CD14-positive monocyte (primary cell): ENCODE measurements around the gene CENPP. TPM values are rescaled to one million over a fixed set of nuclear protein-coding genes. Genes with fewer than 3 reads are reported as not detected.

Experiments used
- DNase-seq, 3 donors: peaks; one replicate each; pipeline ENCODE4 v3.0.0-alpha.2; 2011 to 2022
- H2AFZ ChIP-seq: 2 replicates; pipeline ENCODE4 v1.6.0; 2012; ENCODE audit warnings: mild to moderate bottlenecking, low read depth, low read length, inconsistent platforms; ENCODE audit not compliant: insufficient read depth, poor library complexity, severe bottlenecking
- H3K27ac ChIP-seq, 2 donors: 1 replicate in 1 of 2; 2 replicates in 1 of 2; pipeline ENCODE4 v1.5.1; 2012 to 2013; ENCODE audit warnings: low read length in 2 of 2, control low read depth in 1 of 2, inconsistent platforms in 1 of 2, low read depth in 1 of 2, mild to moderate bottlenecking in 1 of 2
- H3K27me3 ChIP-seq, 2 donors: one replicate each; pipeline versions ENCODE4 v1.6.0 to v1.6.1; 2011 to 2013; ENCODE audit warnings: low read length in 2 of 2; ENCODE audit not compliant: control insufficient read depth in 2 of 2, insufficient read depth in 2 of 2
- H3K36me3 ChIP-seq, 2 donors: replicated peaks in 1 of 2; 1 replicate in 1 of 2; 2 replicates in 1 of 2; pipeline versions ENCODE4 v1.5.1 to v1.6.1; 2012 to 2013; ENCODE audit warnings: low read length in 2 of 2, control low read depth in 1 of 2, inconsistent platforms in 1 of 2, mild to moderate bottlenecking in 1 of 2; ENCODE audit not compliant: insufficient read depth in 2 of 2, control insufficient read depth in 1 of 2
- H3K4me1 ChIP-seq, 2 donors: 1 replicate in 1 of 2; 2 replicates in 1 of 2; pipeline versions ENCODE4 v1.5.1 to v1.6.1; 2012 to 2013; ENCODE audit warnings: low read length in 2 of 2, control low read depth in 1 of 2, inconsistent platforms in 1 of 2, mild to moderate bottlenecking in 1 of 2, moderate library complexity in 1 of 2; ENCODE audit not compliant: insufficient read depth in 2 of 2, control insufficient read depth in 1 of 2
- H3K4me2 ChIP-seq: replicated peaks from 2 replicates; pipeline ENCODE3; 2012; ENCODE audit warnings: low read length, moderate library complexity, mild to moderate bottlenecking; ENCODE audit not compliant: poor library complexity, severe bottlenecking; ENCODE audit errors: extremely low read depth
- H3K4me3 ChIP-seq, 3 experiments: fragments of 200-600 bp in 1 of 3; sonication (generic) in 1 of 3; replicated peaks in 1 of 3; 1 replicate in 2 of 3; 2 replicates in 1 of 3; pipeline ENCODE4 v1.5.1; 2011 to 2013; ENCODE audit warnings: low read length in 3 of 3, mild to moderate bottlenecking in 3 of 3, control low read depth in 2 of 3, low read depth in 2 of 3, inconsistent platforms in 1 of 3, moderate library complexity in 1 of 3
- H3K79me2 ChIP-seq: 2 replicates; pipeline ENCODE4 v1.6.0; 2012; ENCODE audit warnings: mild to moderate bottlenecking, control low read depth, inconsistent platforms, low read length, moderate library complexity; ENCODE audit not compliant: insufficient read depth
- H3K9ac ChIP-seq: 2 replicates; pipeline ENCODE4 v1.6.0; 2017; ENCODE audit warnings: low read length, mild to moderate bottlenecking; ENCODE audit not compliant: insufficient read depth, poor library complexity, severe bottlenecking
- H3K9me3 ChIP-seq, 2 donors: replicated peaks in 1 of 2; 1 replicate in 1 of 2; 2 replicates in 1 of 2; pipeline versions ENCODE4 v1.5.1 to v1.6.1; 2012 to 2013; ENCODE audit warnings: low read length in 2 of 2, control low read depth in 1 of 2; ENCODE audit not compliant: control insufficient read depth in 1 of 2, insufficient read depth in 1 of 2
- H4K20me1 ChIP-seq: 2 replicates; pipeline ENCODE4 v1.6.0; 2012; ENCODE audit warnings: mild to moderate bottlenecking, low read length, control low read depth, moderate library complexity; ENCODE audit not compliant: insufficient read depth
- H3K27ac Mint-ChIP-seq, 7 donors: one replicate each; pipeline ENCODE4 v1.8.0; 2020; ENCODE audit warnings: mild to moderate bottlenecking in 7 of 7, mixed read lengths in 7 of 7, moderate library complexity in 6 of 7, inconsistent platforms in 2 of 7
- H3K27me3 Mint-ChIP-seq, 3 donors: one replicate each; pipeline ENCODE4 v1.8.0; 2021 to 2022; ENCODE audit warnings: low read depth in 3 of 3, mild to moderate bottlenecking in 3 of 3, mixed read lengths in 3 of 3, moderate library complexity in 3 of 3, inconsistent platforms in 1 of 3
- H3K36me3 Mint-ChIP-seq, 2 donors: one replicate each; pipeline ENCODE4 v1.8.0; 2020; ENCODE audit warnings: mixed read lengths in 2 of 2, inconsistent platforms in 1 of 2, mild to moderate bottlenecking in 1 of 2
- H3K4me1 Mint-ChIP-seq: one replicate; pipeline ENCODE4 v1.8.0; 2020; ENCODE audit warnings: mild to moderate bottlenecking, mixed read lengths
- H3K4me3 Mint-ChIP-seq, 2 donors: one replicate each; pipeline ENCODE4 v1.8.0; 2020; ENCODE audit warnings: mild to moderate bottlenecking in 2 of 2, mixed read lengths in 2 of 2, moderate library complexity in 1 of 2
- H3K9me3 Mint-ChIP-seq, 7 donors: one replicate each; pipeline ENCODE4 v1.8.0; 2020 to 2022; ENCODE audit warnings: mixed read lengths in 7 of 7, mild to moderate bottlenecking in 6 of 7, moderate library complexity in 6 of 7, inconsistent platforms in 2 of 7
- CTCF ChIP-seq: fragments of 200-600 bp; IDR thresholded peaks from one replicate; pipeline ENCODE4 v1.8.0; 2022; ENCODE audit warnings: antibody characterized with exemption, mild to moderate bottlenecking
- WGBS: methylation state at CpG from one replicate; pipeline ENCODE4 v1.1.5; 2013; ENCODE audit warnings: missing lambda C conversion rate; ENCODE audit not compliant: insufficient coverage; 5-methylcytosine and 5-hydroxymethylcytosine counted together
- intact Hi-C, 2 donors: fragments of 100-400 bp; cut with micrococcal nuclease; formaldehyde crosslinking; loops; one replicate each; pipeline versions ENCODE4 v1.15.0 to v1.15.1; 2023
- polyA plus RNA-seq, 3 donors: library from polyadenylated mRNA; depleted of rRNA in 1 of 3; unstranded in 2 of 3; stranded (reverse) in 1 of 3; fragments of 300-500 nt in 2 of 3; fragments of >200 nt in 1 of 3; fragmentation: Illumina TruSeq in 2 of 3; gene quantifications; 1 replicate in 2 of 3; 2 replicates in 1 of 3; pipeline ENCODE4 v1.2.3, GENCODE V29; 2012 to 2021

CENPP gene
- polyA plus RNA-seq, 3 donors, result 0.50 to 1.1 (median 1.1) TPM

DNA sequence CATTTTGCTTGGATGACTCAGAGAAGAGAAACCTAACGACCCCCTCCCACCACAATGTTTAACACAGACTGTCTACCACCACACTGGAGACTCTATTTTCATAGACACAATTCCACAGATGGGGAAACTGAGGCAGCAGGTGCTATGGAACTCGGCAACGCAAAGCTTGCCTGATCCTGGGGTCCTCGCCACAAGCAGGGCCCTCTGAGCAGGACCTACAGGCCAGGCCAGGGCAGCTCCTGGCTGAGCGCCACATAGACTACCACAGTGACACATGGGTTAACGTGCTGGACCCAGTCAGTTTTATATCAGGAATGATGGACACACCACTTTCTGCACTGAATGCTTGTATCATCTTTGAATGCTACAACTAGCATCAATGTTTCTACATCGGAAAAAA, 332.4 kb downstream of the CENPP start:
- H3K4me3 Mint-ChIP-seq, result no peak overlapping the region

GRCh38 chr9:92658611-92659010, 332.9 kb downstream of the CENPP start:
- DNase-seq, result no peak
- H3K4me2 ChIP-seq, result no peak overlapping the region

More for the DNA sequence above, 332.4 kb downstream of the CENPP start:
- Histone ChIP-seq H3K27ac (no peak overlapping the region), H2AFZ (no peak overlapping the region), H3K4me2 (no peak overlapping the region), H3K9me3 (no peaks in the 10 kb centered on the region), H3K36me3 (peaks cover 43 to 72% of the 10 kb centered on the region in 2 donors), H3K9ac (no peak overlapping the region), H3K4me1 (no peaks in the 10 kb centered on the region), H3K79me2 (peaks cover 38% of the 10 kb centered on the region), H3K27me3 (no peaks in the 10 kb centered on the region), H4K20me1 (peaks cover 38% of the 10 kb centered on the region), H3K4me3 (no peak overlapping the region)
- no peak for TF ChIP-seq CTCF
- H3K27me3 Mint-ChIP-seq, result peaks cover 0 to 2% (median 0%) of the 10 kb centered on the region in 3 donors
- 96% methylated on average over 6 of the region's 7 CpGs for WGBS
- H3K4me1 Mint-ChIP-seq, result peaks cover 2% of the 10 kb centered on the region
- no peak for DNase-seq
- peaks cover 53 to 63% of the 10 kb centered on the region in 2 donors for H3K36me3 Mint-ChIP-seq
- no peak overlapping the region for H3K27ac Mint-ChIP-seq
- no peaks in the 10 kb centered on the region for H3K9me3 Mint-ChIP-seq
- intact Hi-C loops, result no loop called here

More at GRCh38 chr9:92658611-92659010, 332.9 kb downstream of the CENPP start:
- Histone ChIP-seq H3K27me3 (no peaks in the 10 kb centered on the region), H3K79me2 (peaks cover 43% of the 10 kb centered on the region), H3K9ac (no peak overlapping the region), H4K20me1 (peaks cover 41% of the 10 kb centered on the region), H3K27ac (no peak overlapping the region), H2AFZ (no peak overlapping the region), H3K9me3 (no peaks in the 10 kb centered on the region), H3K4me1 (no peaks in the 10 kb centered on the region), H3K36me3 (peaks cover 40 to 72% of the 10 kb centered on the region in 2 donors), H3K4me3 (no peak overlapping the region)
- Mint-ChIP-seq H3K9me3 (no peaks in the 10 kb centered on the region), H3K4me3 (no peak overlapping the region), H3K27me3 (peaks cover 0 to 2% (median 0%) of the 10 kb centered on the region in 3 donors), H3K27ac (no peak overlapping the region), H3K36me3 (peaks cover 52 to 60% of the 10 kb centered on the region in 2 donors), H3K4me1 (peaks cover 3% of the 10 kb centered on the region)
- intact Hi-C loops, result no loop called here
- no peak for TF ChIP-seq CTCF
- 100% methylated on average over 4 of the region's 4 CpGs for WGBS
